Neural cell (in vitro differentiated cells): ENCODE data around the gene PBX4. TPM values are rescaled to one million over a fixed set of nuclear protein-coding genes. Genes with fewer than 3 reads are reported as not detected.
A peak's percentile ranks its signal among the peaks of the same experiment; 100 is the strongest.

Experiments used
- H2AFZ ChIP-seq: fragments of 200-600, 300-800 bp; sonication (generic), shearing (Covaris generic); 2 replicates; pipeline ENCODE4 v1.6.0; 2014; ENCODE audit warnings: low read depth, mild to moderate bottlenecking, antibody characterized with exemption, low read length, moderate library complexity
- H3F3A ChIP-seq: fragments of 200-600 bp; shearing (Covaris generic); 2 replicates; pipeline ENCODE4 v1.6.1; 2016; ENCODE audit warnings: mild to moderate bottlenecking, moderate library complexity, mixed read lengths, antibody characterized with exemption, low read length; ENCODE audit not compliant: insufficient read depth, poor library complexity, severe bottlenecking
- H3K27ac ChIP-seq: fragments of 200-600, 300-800 bp; sonication (generic), shearing (Covaris generic); 2 replicates; pipeline ENCODE4 v1.5.1; 2014; ENCODE audit warnings: mild to moderate bottlenecking, low read length, moderate library complexity
- H3K27me3 ChIP-seq: fragments of 300-800, 200-600 bp; sonication (generic), shearing (Covaris generic); 2 replicates; pipeline ENCODE4 v1.6.0; 2014; ENCODE audit warnings: mild to moderate bottlenecking, low read depth, low read length, moderate library complexity; ENCODE audit not compliant: insufficient read depth
- H3K36me3 ChIP-seq: fragments of 300-800, 200-600 bp; sonication (generic), shearing (Covaris generic); 2 replicates; pipeline ENCODE4 v1.5.1; 2014; ENCODE audit warnings: mild to moderate bottlenecking, antibody characterized with exemption, low read length, moderate library complexity; ENCODE audit not compliant: insufficient read depth
- H3K4me2 ChIP-seq: fragments of 300-800, 200-600 bp; sonication (generic), shearing (Covaris generic); 2 replicates; pipeline ENCODE4 v1.6.0; 2014; ENCODE audit warnings: mild to moderate bottlenecking, low read length
- H3K4me3 ChIP-seq: fragments of 300-800, 200-600 bp; sonication (generic), shearing (Covaris generic); 2 replicates; pipeline ENCODE4 v1.5.1; 2014; ENCODE audit warnings: mild to moderate bottlenecking, low read length, moderate library complexity
- H3K79me2 ChIP-seq: fragments of 200-600 bp; shearing (Covaris generic); replicated peaks from 2 replicates; pipeline ENCODE4 v1.6.0; 2014; ENCODE audit warnings: mild to moderate bottlenecking, low read length, moderate library complexity; ENCODE audit not compliant: insufficient read depth
- H3K9ac ChIP-seq: fragments of 300-800, 200-600 bp; sonication (generic), shearing (Covaris generic); 2 replicates; pipeline ENCODE4 v1.6.1; 2016; ENCODE audit warnings: mild to moderate bottlenecking, low read length, mixed read lengths
- H3K9me2 ChIP-seq: fragments of 200-600 bp; shearing (Covaris generic); 2 replicates; pipeline ENCODE4 v1.6.1; 2016; ENCODE audit warnings: mild to moderate bottlenecking, low read length, mixed read lengths; ENCODE audit not compliant: insufficient read depth
- H3K9me3 ChIP-seq: fragments of 200-600, 300-800 bp; sonication (generic), shearing (Covaris generic); 2 replicates; pipeline ENCODE4 v1.6.1; 2016; ENCODE audit warnings: mild to moderate bottlenecking, mixed run types, low read length, moderate library complexity, mixed read lengths
- H4K20me1 ChIP-seq: fragments of 200-600 bp; shearing (Covaris generic); 2 replicates; pipeline ENCODE4 v1.6.1; 2016; ENCODE audit warnings: mild to moderate bottlenecking, mixed run types; ENCODE audit not compliant: insufficient read depth
- CTCF ChIP-seq: fragments of 450-650 bp; IDR thresholded peaks from 2 replicates; pipeline ENCODE4 v1.5.1; 2014; ENCODE audit warnings: antibody characterized with exemption, mild to moderate bottlenecking, moderate library complexity; ENCODE audit not compliant: poor library complexity, severe bottlenecking
- EP300 ChIP-seq: fragments of 450-650 bp; conservative IDR thresholded peaks from 2 replicates; pipeline ENCODE4 v1.6.1; 2014; ENCODE audit warnings: antibody characterized with exemption, mild to moderate bottlenecking, moderate library complexity; ENCODE audit not compliant: poor library complexity, severe bottlenecking
- EZH2 ChIP-seq: fragments of 200-600, 300-800 bp; shearing (Covaris generic), sonication (generic); IDR thresholded peaks from 2 replicates; pipeline ENCODE4 v1.6.1; 2014; ENCODE audit warnings: antibody characterized with exemption, low read length, borderline replicate concordance, mild to moderate bottlenecking; ENCODE audit not compliant: insufficient read depth, poor library complexity, severe bottlenecking
- MXI1 ChIP-seq: fragments of 450-650 bp; conservative IDR thresholded peaks from 2 replicates; pipeline ENCODE4 v1.6.1; 2014; ENCODE audit warnings: antibody characterized with exemption, mild to moderate bottlenecking; ENCODE audit not compliant: poor library complexity, severe bottlenecking
- POLR2AphosphoS5 ChIP-seq: IDR thresholded peaks from 2 replicates; pipeline ENCODE4 v1.6.1; 2012
- RAD21 ChIP-seq: fragments of 450-650 bp; conservative IDR thresholded peaks from 2 replicates; pipeline ENCODE4 v1.6.1; 2014; ENCODE audit warnings: antibody characterized with exemption, mild to moderate bottlenecking, moderate library complexity
- REST ChIP-seq: IDR thresholded peaks from 2 replicates; pipeline ENCODE4 v1.6.1; 2012; ENCODE audit warnings: borderline replicate concordance
- SMC3 ChIP-seq: fragments of 450-650 bp; conservative IDR thresholded peaks from 2 replicates; pipeline ENCODE4 v1.6.1; 2014; ENCODE audit warnings: antibody characterized with exemption, mild to moderate bottlenecking, moderate library complexity; ENCODE audit not compliant: poor library complexity
- TAF1 ChIP-seq: IDR thresholded peaks from 2 replicates; pipeline ENCODE4 v1.6.1; 2012; ENCODE audit warnings: low read depth
- polyA plus RNA-seq: library from polyadenylated mRNA; depleted of rRNA; stranded (reverse); fragments of >200 nt; gene quantifications from 2 replicates; pipeline ENCODE4 v1.2.3, GENCODE V29; 2014

The PBX4 gene
- polyA plus RNA-seq, 1 donor from 2014 or later: 7.5 TPM

- Histone ChIP-seq H4K20me1 (no peaks in the 10 kb centered on the region), H2AFZ (peak within 1 kb of the TSS; percentile 14), H3F3A (no peaks in the 10 kb centered on the region), H3K27me3 (no peaks in the 10 kb centered on the region), H3K27ac (peak within 1 kb of the TSS; percentile 37), H3K9me3 (no peaks in the 10 kb centered on the region), H3K4me2 (peak within 1 kb of the TSS; percentile 78), H3K9ac (peak within 1 kb of the TSS; percentile 67), H3K36me3 (peaks cover 5% of the 10 kb centered on the region), H3K4me3 (peak within 1 kb of the TSS; percentile 71), H3K9me2 (no peaks in the 10 kb centered on the region), H3K79me2 (no peaks in the 10 kb centered on the region)
- TF ChIP-seq MXI1 (peak; percentile 51), RAD21 (no peak), POLR2AphosphoS5 (peak; percentile 33), EP300 (no peak), EZH2 (no peak), SMC3 (no peak)
Measured at GRCh38 chr19:19627621-19628500, 9.4 kb upstream of the PBX4 start, which contains the start of gene LPAR2. LPAR2 (minus strand) TSS chr19:19628220; CDS start chr19:19627275, 945 bp downstream.

GRCh38 chr19:19626516-19627472 lies 8.3 kb upstream of the PBX4 start:
- Histone ChIP-seq H3K9me2 (no peaks in the 10 kb centered on the region), H3F3A (no peaks in the 10 kb centered on the region), H3K4me2 (peak overlapping the region; percentile 78), H2AFZ (no peak overlapping the region), H4K20me1 (no peaks in the 10 kb centered on the region), H3K36me3 (peaks cover 5% of the 10 kb centered on the region), H3K79me2 (no peaks in the 10 kb centered on the region), H3K4me3 (peak overlapping the region; percentile 71), H3K27ac (peak overlapping the region; percentile 37), H3K9ac (peak overlapping the region; percentile 67), H3K27me3 (no peaks in the 10 kb centered on the region), H3K9me3 (no peaks in the 10 kb centered on the region)
- TF ChIP-seq REST: no peak
- TF ChIP-seq TAF1: no peak
- TF ChIP-seq MXI1: no peak
- TF ChIP-seq RAD21: no peak
- no peak for TF ChIP-seq CTCF
- TF ChIP-seq SMC3: no peak
